GM12865 (cell line): Measurements from ENCODE around the gene BRMS1.

Experiments
- DNase-seq: peaks from one replicate; pipeline ENCODE4 v3.0.0; 2010; ENCODE audit warnings: low read depth
- H3K4me3 ChIP-seq: 2 replicates; pipeline ENCODE4 v1.5.1; 2011; ENCODE audit warnings: mild to moderate bottlenecking, low read depth, low read length, control low read depth
- TF ChIP-seq, protein P1 (sequence below): IDR thresholded peaks from 2 replicates; pipeline ENCODE4 v1.5.1; 2011; ENCODE audit warnings: low read length, control low read depth, low read depth, inconsistent platforms; ENCODE audit not compliant: insufficient read depth; ENCODE audit errors: missing control alignments

Gene BRMS1

DNA sequence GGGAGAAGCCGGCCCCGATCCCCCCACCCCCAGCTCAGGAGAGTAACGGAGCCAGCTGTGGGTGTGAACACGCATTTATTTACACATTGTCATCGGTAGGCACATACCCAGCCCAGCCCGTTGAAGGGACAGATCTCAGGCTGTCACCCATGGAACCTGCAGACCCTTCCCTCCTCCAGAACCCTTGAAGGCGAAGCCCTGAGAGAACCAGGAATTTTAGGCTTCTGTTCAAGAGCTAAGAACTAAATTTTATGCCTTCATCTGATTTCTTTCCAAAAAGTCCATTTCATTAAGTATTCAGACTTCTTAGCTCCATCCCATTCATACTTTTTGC lies 379 bp upstream of the BRMS1 start:
- H3K4me3 ChIP-seq = peak overlapping the region; percentile 99
- DNase-seq = no peak
- TF ChIP-seq, protein P1, sequence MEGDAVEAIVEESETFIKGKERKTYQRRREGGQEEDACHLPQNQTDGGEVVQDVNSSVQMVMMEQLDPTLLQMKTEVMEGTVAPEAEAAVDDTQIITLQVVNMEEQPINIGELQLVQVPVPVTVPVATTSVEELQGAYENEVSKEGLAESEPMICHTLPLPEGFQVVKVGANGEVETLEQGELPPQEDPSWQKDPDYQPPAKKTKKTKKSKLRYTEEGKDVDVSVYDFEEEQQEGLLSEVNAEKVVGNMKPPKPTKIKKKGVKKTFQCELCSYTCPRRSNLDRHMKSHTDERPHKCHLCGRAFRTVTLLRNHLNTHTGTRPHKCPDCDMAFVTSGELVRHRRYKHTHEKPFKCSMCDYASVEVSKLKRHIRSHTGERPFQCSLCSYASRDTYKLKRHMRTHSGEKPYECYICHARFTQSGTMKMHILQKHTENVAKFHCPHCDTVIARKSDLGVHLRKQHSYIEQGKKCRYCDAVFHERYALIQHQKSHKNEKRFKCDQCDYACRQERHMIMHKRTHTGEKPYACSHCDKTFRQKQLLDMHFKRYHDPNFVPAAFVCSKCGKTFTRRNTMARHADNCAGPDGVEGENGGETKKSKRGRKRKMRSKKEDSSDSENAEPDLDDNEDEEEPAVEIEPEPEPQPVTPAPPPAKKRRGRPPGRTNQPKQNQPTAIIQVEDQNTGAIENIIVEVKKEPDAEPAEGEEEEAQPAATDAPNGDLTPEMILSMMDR = no peak

DNA sequence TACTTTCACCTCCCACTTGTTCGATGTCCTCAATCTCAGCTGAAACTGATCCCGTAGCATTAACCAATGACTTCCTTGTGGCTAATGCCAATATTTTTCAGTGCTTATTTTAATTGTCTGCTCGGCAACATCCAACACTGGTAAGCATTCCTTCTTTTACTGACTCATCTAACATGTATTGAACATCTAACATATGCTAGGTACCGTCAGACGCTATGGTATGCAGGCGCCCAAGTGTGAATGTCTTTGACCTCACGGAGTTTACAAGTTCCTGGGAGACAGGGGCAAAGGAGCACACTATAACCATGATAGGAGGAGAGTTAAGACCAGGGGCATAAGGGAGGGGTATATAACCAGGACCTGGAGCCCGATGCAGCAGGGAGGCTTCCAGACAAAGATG lies 1.7 kb downstream of the BRMS1 start:
- TF ChIP-seq, protein P1 = no peak
- no peak overlapping the region for H3K4me3 ChIP-seq
- DNase-seq = no peak

DNA sequence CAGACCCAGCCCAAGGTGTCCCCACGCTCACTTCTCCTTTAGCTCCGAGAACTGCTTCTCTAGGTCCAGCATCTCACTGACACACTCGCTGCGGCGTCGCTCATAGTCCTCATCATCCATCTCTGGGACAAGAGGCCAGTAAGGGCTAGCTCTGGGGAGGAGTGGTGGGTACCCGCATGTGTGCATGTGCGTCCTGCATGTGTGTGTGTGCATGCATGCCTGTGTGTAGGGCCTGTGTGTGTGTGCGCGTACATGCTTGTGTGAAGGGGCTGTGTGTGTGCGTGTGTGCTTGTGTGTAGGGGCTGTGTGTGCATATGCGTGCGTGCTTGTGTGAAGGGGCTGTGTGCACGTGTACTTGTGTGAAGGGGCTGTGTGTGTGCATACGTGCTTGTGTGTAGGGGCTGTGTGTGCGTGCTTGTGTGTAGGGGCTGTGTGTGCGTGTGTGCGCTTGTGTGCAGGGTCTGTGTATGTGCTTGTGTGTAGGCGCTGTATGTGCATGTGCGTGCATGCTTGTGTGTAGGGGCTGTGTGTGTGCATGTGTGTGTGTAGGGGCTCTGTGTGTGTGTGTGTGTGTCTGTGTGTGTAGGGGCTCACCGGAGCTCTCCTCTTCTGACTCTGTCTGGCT lies 3.3 kb downstream of the BRMS1 start:
- no peak overlapping the region for H3K4me3 ChIP-seq
- TF ChIP-seq, protein P1 = no peak
- DNase-seq = no peak

DNA sequence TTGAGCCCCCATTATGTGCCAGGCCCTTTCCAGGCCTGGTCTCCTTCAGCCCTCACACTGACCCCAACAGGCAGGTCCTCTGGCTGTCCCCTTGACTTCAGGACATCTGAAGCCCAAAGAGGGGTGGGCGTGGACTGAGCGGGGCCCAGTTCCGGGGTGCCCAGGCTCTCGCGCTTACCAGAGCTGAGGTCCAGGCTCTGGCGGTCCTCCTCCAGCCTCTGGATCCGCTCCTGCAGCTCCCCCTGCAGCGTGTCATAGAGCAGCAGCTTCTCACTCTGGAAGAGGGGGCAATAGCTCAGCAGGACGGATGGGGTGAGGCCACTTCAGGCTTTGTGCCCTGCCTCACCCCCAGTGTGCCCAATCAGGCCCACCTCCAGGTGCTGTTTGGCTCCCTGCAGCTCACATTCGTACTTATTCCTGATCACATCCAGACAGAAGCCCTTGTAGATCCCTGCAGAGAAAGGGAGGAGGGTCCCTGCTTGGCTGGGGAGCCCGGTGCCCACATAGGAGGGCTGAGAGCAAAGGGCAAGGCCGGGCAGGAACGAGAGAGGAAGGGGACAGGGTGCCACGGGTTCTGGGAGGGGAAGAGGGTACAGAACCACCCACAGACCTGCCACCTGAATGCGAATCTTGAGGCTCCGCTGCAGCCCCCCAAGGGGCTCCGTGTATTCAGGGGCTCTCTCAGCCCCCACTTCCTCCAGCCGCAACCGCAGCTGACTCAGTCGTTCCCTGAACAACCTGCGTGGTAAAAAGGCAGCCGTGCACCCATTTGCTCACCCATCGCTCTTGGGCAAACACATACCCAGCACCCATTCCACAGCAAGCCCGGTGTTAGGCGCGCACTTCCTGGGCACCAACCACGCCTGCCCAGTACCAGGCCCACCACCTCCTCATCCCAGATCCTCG lies 4.1 kb downstream of the BRMS1 start:
- TF ChIP-seq, protein P1 = no peak
- no peak for DNase-seq
- no peak overlapping the region for H3K4me3 ChIP-seq

DNA sequence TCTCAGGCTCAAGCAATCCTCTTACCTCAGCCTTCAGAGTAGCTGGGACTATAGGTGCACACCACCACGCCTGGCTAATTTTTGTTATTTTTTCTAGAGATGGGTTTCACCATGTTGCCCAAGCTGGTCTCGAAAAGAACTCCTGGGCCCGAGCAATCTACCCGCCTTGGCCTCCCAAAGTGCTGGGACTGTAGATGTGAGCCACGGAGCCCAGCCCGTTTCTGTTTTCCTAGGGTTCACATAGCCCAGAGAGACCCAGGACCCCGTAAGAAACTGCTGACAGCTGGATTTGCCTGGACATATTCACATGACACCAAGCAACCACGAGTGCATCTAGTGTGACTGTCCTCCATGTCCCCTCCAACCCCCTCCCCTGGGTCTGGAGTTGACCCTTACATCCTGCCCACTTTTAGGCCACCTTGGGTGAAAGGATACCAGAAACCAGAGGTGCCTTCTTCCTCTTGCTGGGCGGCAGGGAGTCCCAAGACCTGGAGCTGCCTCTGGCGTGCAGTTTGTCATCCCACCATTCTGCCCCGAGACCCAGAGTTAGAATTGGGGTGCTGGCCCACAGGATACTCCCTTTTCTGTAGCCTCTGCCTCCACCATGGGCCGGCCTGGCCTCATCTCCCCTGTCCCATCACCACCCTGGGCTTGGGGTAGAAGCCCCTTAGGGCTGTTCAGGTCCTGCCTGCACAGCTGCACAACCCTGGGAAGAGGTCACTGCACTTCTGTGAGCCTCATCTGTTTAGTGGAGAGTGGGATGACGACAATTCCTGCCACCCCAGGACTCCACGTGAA lies 5.0 kb downstream of the BRMS1 start:
- H3K4me3 ChIP-seq = no peak overlapping the region
- DNase-seq = no peak
- TF ChIP-seq, protein P1 = no peak

DNA sequence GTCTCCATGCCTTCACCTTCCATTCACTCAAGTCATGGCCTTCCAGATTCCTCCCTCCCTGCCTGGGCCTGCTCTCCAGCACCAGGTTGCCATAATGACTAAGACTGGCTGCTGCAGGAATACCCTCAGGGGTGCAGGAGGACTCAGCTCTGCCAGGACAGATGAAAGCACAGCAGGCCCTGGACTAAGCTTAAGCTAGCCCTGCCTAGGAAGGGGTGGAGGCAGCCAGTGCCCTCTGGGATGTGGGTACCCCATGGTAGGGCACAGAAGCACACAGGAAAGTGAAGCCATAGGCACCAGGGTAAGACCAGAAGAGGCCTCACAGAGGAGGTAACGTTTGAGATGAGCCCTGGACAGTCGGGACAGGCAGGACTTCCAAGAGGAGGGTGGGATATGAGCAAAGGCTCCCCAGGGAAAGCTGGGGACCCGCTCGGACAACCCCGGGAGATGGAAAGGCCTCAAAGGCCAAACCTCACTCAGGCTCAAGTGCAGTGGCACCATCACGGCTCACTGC lies 5.7 kb downstream of the BRMS1 start:
- no peak overlapping the region for H3K4me3 ChIP-seq
- no peak for DNase-seq
- TF ChIP-seq, protein P1 = no peak
